ENCODE results near the gene KXD1.
"Not testable (repeated sequence)": the region's sequence is repeated elsewhere in the genome, so short reads cannot be mapped to it uniquely, and the experiment has no call there.

The KXD1 gene

GRCh38 chr19:18557411-18558201, at the start of gene KXD1:
Gene KXD1 (plus strand): TSS chr19:18557870. CDS start chr19:18562057, 4,187 bp downstream.
- peak; percentile 98 for DNase-seq (ENCODE audit: low read depth)

- DNase-seq (ENCODE audit: low read depth) = no peak
Measured at GRCh38 chr19:18508585-18508984, 49.1 kb upstream of the KXD1 start.

GRCh38 chr19:18510216-18510615, 47.5 kb upstream of the KXD1 start:
- no peak for DNase-seq (ENCODE audit: low read depth)

GRCh38 chr19:18513868-18514267, 43.8 kb upstream of the KXD1 start:
- DNase-seq (ENCODE audit: low read depth) = no peak

GRCh38 chr19:18514800-18515682, 42.6 kb upstream of the KXD1 start:
- DNase-seq (ENCODE audit: low read depth) = no peak

- DNase-seq (ENCODE audit: low read depth) = no peak
Measured at GRCh38 chr19:18515959-18516358, 41.7 kb upstream of the KXD1 start.

GRCh38 chr19:18517606-18518005, 40.1 kb upstream of the KXD1 start:
- DNase-seq (ENCODE audit: low read depth) = no peak

GRCh38 chr19:18518639-18519038, 39.0 kb upstream of the KXD1 start:
- no peak for DNase-seq (ENCODE audit: low read depth)

GRCh38 chr19:18519962-18520847, 37.5 kb upstream of the KXD1 start:
- peak; percentile 52 for DNase-seq (ENCODE audit: low read depth)

GRCh38 chr19:18520848-18521691, 36.6 kb upstream of the KXD1 start:
- DNase-seq (ENCODE audit: low read depth) = no peak

- DNase-seq (ENCODE audit: low read depth) = no peak
Measured at GRCh38 chr19:18521692-18522123, 36.0 kb upstream of the KXD1 start, which contains the start of gene ELL. Gene ELL (minus strand): TSS chr19:18522070. CDS start chr19:18522055, 15 bp downstream.

- peak; percentile 100 for DNase-seq (ENCODE audit: low read depth)
Measured at GRCh38 chr19:18522124-18522861, 35.4 kb upstream of the KXD1 start.

- DNase-seq (ENCODE audit: low read depth) = not testable (repeated sequence)
Measured at GRCh38 chr19:18522862-18523440, 34.7 kb upstream of the KXD1 start.

GRCh38 chr19:18523841-18524240, 33.8 kb upstream of the KXD1 start:
- DNase-seq (ENCODE audit: low read depth) = no peak

- DNase-seq (ENCODE audit: low read depth) = no peak
Measured at GRCh38 chr19:18526316-18526715, 31.4 kb upstream of the KXD1 start.

- no peak for DNase-seq (ENCODE audit: low read depth)
Measured at GRCh38 chr19:18529782-18530181, 27.9 kb upstream of the KXD1 start.

GRCh38 chr19:18531485-18531884, 26.2 kb upstream of the KXD1 start:
- no peak for DNase-seq (ENCODE audit: low read depth)

GRCh38 chr19:18532168-18532890, 25.3 kb upstream of the KXD1 start:
- no peak for DNase-seq (ENCODE audit: low read depth)

- no peak for DNase-seq (ENCODE audit: low read depth)
Measured at GRCh38 chr19:18533058-18533457, 24.6 kb upstream of the KXD1 start.
